KMS-11 (cell line): ENCODE measurements around the gene NTN3.

Experiments used
- H2AFZ ChIP-seq: fragments of 200-600 bp; sonication (generic); 2 replicates; pipeline ENCODE4 v1.6.1; 2016; ENCODE audit warnings: antibody characterized with exemption, mixed run types, low read depth
- H3K27ac ChIP-seq: fragments of 200-600 bp; sonication (generic); 2 replicates; pipeline ENCODE4 v1.6.1; 2016; ENCODE audit warnings: mild to moderate bottlenecking, mixed run types
- H3K27me3 ChIP-seq: fragments of 200-600 bp; sonication (generic); 2 replicates; pipeline ENCODE4 v1.6.1; 2017; ENCODE audit warnings: mild to moderate bottlenecking, low read depth, mixed run types, moderate library complexity; ENCODE audit not compliant: insufficient read depth
- H3K36me3 ChIP-seq: fragments of 200-600 bp; sonication (generic); 2 replicates; pipeline ENCODE4 v1.6.1; 2017; ENCODE audit warnings: mild to moderate bottlenecking, mixed run types; ENCODE audit not compliant: insufficient read depth
- H3K4me1 ChIP-seq: fragments of 200-600 bp; sonication (generic); 2 replicates; pipeline ENCODE4 v1.6.1; 2016; ENCODE audit warnings: mild to moderate bottlenecking, low read depth, mixed run types; ENCODE audit not compliant: poor library complexity, severe bottlenecking
- H3K4me2 ChIP-seq: fragments of 200-600 bp; sonication (generic); 2 replicates; pipeline ENCODE4 v1.7.0; 2016; ENCODE audit warnings: mild to moderate bottlenecking, mixed run types
- H3K4me3 ChIP-seq: fragments of 200-600 bp; sonication (generic); IDR thresholded peaks from 2 replicates; pipeline ENCODE4 v1.6.1; 2017; ENCODE audit warnings: low read depth, low read length, mixed read lengths; ENCODE audit not compliant: insufficient read depth
- H3K79me2 ChIP-seq: fragments of 200-600 bp; sonication (generic); 2 replicates; pipeline ENCODE4 v1.6.1; 2016; ENCODE audit warnings: low read depth, mixed run types; ENCODE audit not compliant: insufficient read depth
- H3K9ac ChIP-seq: fragments of 200-600 bp; sonication (generic); 2 replicates; pipeline ENCODE4 v1.6.1; 2016; ENCODE audit warnings: mild to moderate bottlenecking, mixed run types
- H4K20me1 ChIP-seq: fragments of 200-600 bp; sonication (generic); 2 replicates; pipeline ENCODE4 v1.6.1; 2016; ENCODE audit warnings: mild to moderate bottlenecking, mixed run types; ENCODE audit not compliant: insufficient read depth
- CTCF ChIP-seq: fragments of 200-600 bp; sonication (generic); conservative IDR thresholded peaks from 2 replicates; pipeline ENCODE4 v1.6.1; 2017; ENCODE audit warnings: low read depth, mild to moderate bottlenecking, antibody characterized with exemption, low read length, moderate library complexity, mixed read lengths

Gene NTN3

GRCh38 chr16:2511996-2512734 lies 41.1 kb downstream of the NTN3 start:
- no peaks in the 10 kb centered on the region for H3K27me3 ChIP-seq
- H4K20me1 ChIP-seq, result peaks cover 4% of the 10 kb centered on the region; the same call in 1 of the 2 replicates
- peaks cover 32% of the 10 kb centered on the region for H3K79me2 ChIP-seq
- peak overlapping the region; percentile 95; the same call in 1 of the 2 replicates for H3K27ac ChIP-seq
- H2AFZ ChIP-seq, result peak overlapping the region; percentile 88; the same call in 1 of the 2 replicates
- no peak for TF ChIP-seq CTCF
- no peak overlapping the region for H3K4me3 ChIP-seq
- peak overlapping the region; percentile 97; the same call in 1 of the 2 replicates for H3K9ac ChIP-seq
- no peaks in the 10 kb centered on the region for H3K36me3 ChIP-seq
- peak overlapping the region; percentile 91; the same call in 1 of the 2 replicates for H3K4me2 ChIP-seq
- H3K4me1 ChIP-seq, result peaks cover 55% of the 10 kb centered on the region

GRCh38 chr16:2512735-2513404 lies 41.8 kb downstream of the NTN3 start:
- peaks cover 39% of the 10 kb centered on the region for H3K79me2 ChIP-seq
- peak; percentile 55; the same call in 1 of the 2 replicates for TF ChIP-seq CTCF

GRCh38 chr16:2513405-2514332 lies 42.6 kb downstream of the NTN3 start, which contains the start of gene ATP6V0C:
Gene ATP6V0C, plus strand, starts transcription at chr16:2513952. Its CDS starts 152 bp downstream, at chr16:2514104.
- peak within 1 kb of the TSS; percentile 97 for H3K9ac ChIP-seq
- TF ChIP-seq CTCF, result no peak

More at GRCh38 chr16:2512735-2513404, 41.8 kb downstream of the NTN3 start:
- H3K36me3 ChIP-seq, result no peaks in the 10 kb centered on the region
- H3K27ac ChIP-seq, result peak overlapping the region; percentile 95
- H3K4me1 ChIP-seq, result peaks cover 55% of the 10 kb centered on the region
- peak overlapping the region; percentile 97; the same call in 1 of the 2 replicates for H3K9ac ChIP-seq
- no peaks in the 10 kb centered on the region for H3K27me3 ChIP-seq
- H3K4me3 ChIP-seq, result peak overlapping the region; percentile 9
- H3K4me2 ChIP-seq, result peak overlapping the region; percentile 91
- H4K20me1 ChIP-seq, result peaks cover 4% of the 10 kb centered on the region; the same call in 1 of the 2 replicates
- H2AFZ ChIP-seq, result peak overlapping the region; percentile 88

More at GRCh38 chr16:2513405-2514332, 42.6 kb downstream of the NTN3 start, which contains the start of gene ATP6V0C:
- Histone ChIP-seq H3K4me1 (peaks cover 47% of the 10 kb centered on the region), H3K4me2 (peak within 1 kb of the TSS; percentile 91), H3K79me2 (peaks cover 47% of the 10 kb centered on the region), H3K36me3 (no peaks in the 10 kb centered on the region), H3K27me3 (no peaks in the 10 kb centered on the region), H3K4me3 (peak within 1 kb of the TSS; percentile 9), H2AFZ (peak within 1 kb of the TSS; percentile 88), H4K20me1 (peaks cover 4% of the 10 kb centered on the region; the same call in 1 of the 2 replicates), H3K27ac (peak within 1 kb of the TSS; percentile 95)
